Gastrocnemius medialis (tissue), 4 donors: ENCODE data around the gene ERBIN. TPM values are rescaled to one million over a fixed set of nuclear protein-coding genes. Genes with fewer than 3 reads are reported as not detected.

Experiments
- ATAC-seq, 2 donors: fragments of 150-250 bp; one replicate each; pipeline ENCODE4 v1.9.1; 2016
- DNase-seq, 2 donors: peaks; one replicate each; pipeline ENCODE4 v3.0.0-alpha.2; 2019
- H3K27ac ChIP-seq, 4 donors: fragments of 200-600 bp; sonication (generic); 1 replicate in 1 of 4; 2 replicates in 3 of 4; pipeline ENCODE4 v1.5.1; 2016 to 2018; ENCODE audit warnings: mild to moderate bottlenecking in 2 of 4, moderate library complexity in 1 of 4
- H3K27me3 ChIP-seq, 3 donors: fragments of 200-600 bp; sonication (generic) in 2 of 3; 1 replicate in 1 of 3; 2 replicates in 2 of 3; pipeline versions ENCODE4 v1.5.1 to v1.6.0; 2016 to 2019; ENCODE audit warnings: mild to moderate bottlenecking in 1 of 3, moderate library complexity in 1 of 3
- H3K36me3 ChIP-seq, 2 donors: fragments of 200-600 bp; sonication (generic) in 1 of 2; one replicate each; pipeline ENCODE4 v1.5.1; 2017 to 2018
- H3K4me1 ChIP-seq, 2 donors: fragments of 200-600 bp; sonication (generic) in 1 of 2; one replicate each; pipeline ENCODE4 v1.5.1; 2016 to 2017; ENCODE audit warnings: mild to moderate bottlenecking in 2 of 2
- H3K4me3 ChIP-seq, 4 donors: fragments of 200-600 bp; sonication (generic) in 3 of 4; 1 replicate in 1 of 4; 2 replicates in 3 of 4; pipeline ENCODE4 v1.5.1; 2016 to 2019; ENCODE audit warnings: mild to moderate bottlenecking in 2 of 4
- H3K9me3 ChIP-seq, 3 donors: fragments of 200-600 bp; sonication (generic) in 2 of 3; 1 replicate in 1 of 3; 2 replicates in 2 of 3; pipeline ENCODE4 v1.5.1; 2016 to 2019
- CTCF ChIP-seq, 5 experiments: fragments of 450-650 bp in 3 of 5; fragments of 200-600 bp in 2 of 5; sonication (generic) in 2 of 5; IDR thresholded peaks in 4 of 5; conservative IDR thresholded peaks in 1 of 5; 1 replicate in 4 of 5; 2 replicates in 1 of 5; pipeline ENCODE4 v1.5.1; 2016 to 2019; ENCODE audit warnings: antibody characterized with exemption in 5 of 5, mild to moderate bottlenecking in 3 of 5, moderate library complexity in 3 of 5
- POLR2A ChIP-seq, 2 donors: fragments of 450-650 bp; IDR thresholded peaks; one replicate each; pipeline ENCODE4 v1.6.1; 2017; ENCODE audit warnings: antibody characterized with exemption in 2 of 2, mild to moderate bottlenecking in 2 of 2, moderate library complexity in 2 of 2
- in situ Hi-C, 4 donors: fragments of 200-750 bp; cut with MboI; loops; one replicate each; pipeline versions ENCODE4 v1.15.0 to v1.8.0; 2017; ENCODE audit warnings: low sequenced_read_pairs in 4 of 4
- intact Hi-C: fragments of 100-400 bp; cut with DNase I; formaldehyde crosslinking; loops from one replicate; pipeline ENCODE4 v1.15.1; 2023; ENCODE audit warnings: low total_unique reads
- total RNA-seq, 4 donors: library from RNA; depleted of rRNA; stranded (reverse); fragments of >200 nt; gene quantifications; one replicate each; pipeline versions ENCODE4 v1.1.0 to v1.2.3, GENCODE V29; 2016

The ERBIN gene
- total RNA-seq, 4 donors from 2014 or later = 35.1 to 42.0 (median 38.7) TPM

- in situ Hi-C loops (no loop called here), intact Hi-C loops (no loop called here)
- H3K36me3 ChIP-seq = peaks cover 0 to 3% of the 10 kb centered on the region in 2 donors
These were observed 61.6 kb downstream of the ERBIN start for GRCh38 chr5:65987982-65988381.

GRCh38 chr5:65989158-65989557, 62.8 kb downstream of the ERBIN start:
- DNase-seq = no peak
- peaks cover 0 to 6% of the 10 kb centered on the region in 2 donors for H3K36me3 ChIP-seq
- intact Hi-C loops (no loop called here), in situ Hi-C loops (no loop called here)
- no peak for ATAC-seq
- H3K27me3 ChIP-seq = no peaks in the 10 kb centered on the region
- H3K27ac ChIP-seq = no peak overlapping the region
- TF ChIP-seq CTCF (IDR thresholded peaks at IDR 0.05 in 4 of 5, conservative IDR thresholded peaks at IDR 0.05 in 1 of 5) (no peak), POLR2A (IDR thresholded peaks at IDR 0.05) (no peak)
- no peaks in the 10 kb centered on the region for H3K9me3 ChIP-seq
- H3K4me1 ChIP-seq = peaks cover 14 to 24% of the 10 kb centered on the region in 2 donors
- H3K4me3 ChIP-seq = no peak overlapping the region

More at GRCh38 chr5:65987982-65988381, 61.6 kb downstream of the ERBIN start:
- no peaks in the 10 kb centered on the region for H3K27me3 ChIP-seq
- ATAC-seq = no peak
- H3K4me3 ChIP-seq = no peak overlapping the region
- peaks cover 22 to 28% of the 10 kb centered on the region in 2 donors for H3K4me1 ChIP-seq
- TF ChIP-seq CTCF (IDR thresholded peaks at IDR 0.05 in 4 of 5, conservative IDR thresholded peaks at IDR 0.05 in 1 of 5) (no peak), POLR2A (IDR thresholded peaks at IDR 0.05) (no peak)
- no peak for DNase-seq
- no peak overlapping the region for H3K27ac ChIP-seq
- no peaks in the 10 kb centered on the region for H3K9me3 ChIP-seq

GRCh38 chr5:65992630-65993029, 66.3 kb downstream of the ERBIN start:
- no peaks in the 10 kb centered on the region for H3K4me1 ChIP-seq
- no peak overlapping the region for H3K27ac ChIP-seq
- no peak for DNase-seq
- intact Hi-C loops = no loop called here
- no peak for ATAC-seq
- H3K27me3 ChIP-seq = no peaks in the 10 kb centered on the region
- TF ChIP-seq POLR2A (IDR thresholded peaks at IDR 0.05) = no peak
- no peak for TF ChIP-seq CTCF (IDR thresholded peaks at IDR 0.05 in 4 of 5, conservative IDR thresholded peaks at IDR 0.05 in 1 of 5)
- no peaks in the 10 kb centered on the region for H3K9me3 ChIP-seq
- in situ Hi-C loops = no loop called here
- H3K36me3 ChIP-seq = peaks cover 0 to 17% of the 10 kb centered on the region in 2 donors
- H3K4me3 ChIP-seq = no peak overlapping the region

- Histone ChIP-seq H3K4me3 (no peak overlapping the region), H3K4me1 (no peaks in the 10 kb centered on the region), H3K9me3 (no peaks in the 10 kb centered on the region), H3K27me3 (no peaks in the 10 kb centered on the region), H3K27ac (no peak overlapping the region), H3K36me3 (peaks cover 0 to 17% of the 10 kb centered on the region in 2 donors)
- no peak for ATAC-seq
- TF ChIP-seq CTCF (IDR thresholded peaks at IDR 0.05 in 4 of 5, conservative IDR thresholded peaks at IDR 0.05 in 1 of 5) (no peak), POLR2A (IDR thresholded peaks at IDR 0.05) (no peak)
- intact Hi-C loops (no loop called here), in situ Hi-C loops (no loop called here)
- no peak for DNase-seq
These were observed 67.9 kb downstream of the ERBIN start for GRCh38 chr5:65994117-65994786.
